Right renal cortex interstitium (tissue), 3 donors: Measurements from ENCODE around the gene CBARP. TPM values are rescaled to one million over a fixed set of nuclear protein-coding genes. Genes with fewer than 3 reads are reported as not detected.

Source experiments
- DNase-seq, 3 donors: peaks; one replicate each; pipeline ENCODE4 v3.0.0-alpha.2; 2013; ENCODE audit warnings: low read depth in 3 of 3, low spot score in 2 of 3
- polyA plus RNA-seq, 3 donors: library from polyadenylated mRNA; unstranded; fragments of 120-200 nt; gene quantifications; one replicate each; pipeline ENCODE4 v1.2.1, GENCODE V29; 2013; ENCODE audit not compliant: insufficient read length in 3 of 3

The CBARP gene
- polyA plus RNA-seq, 3 donors: 0.78 to 1.8 (median 0.90) TPM

GRCh38 chr19:1241417-1242095, 3.8 kb upstream of the CBARP start, which contains the start of gene ATP5F1D:
ATP5F1D (plus strand) TSS chr19:1241751; CDS start chr19:1241851, 100 bp downstream.
- DNase-seq: no peak

- no peak for DNase-seq
These were observed 3.1 kb upstream of the CBARP start for GRCh38 chr19:1240925-1241324.

- DNase-seq: peak in 1 of 3 donors; percentile 78
These were observed 2.3 kb upstream of the CBARP start for GRCh38 chr19:1239796-1240737.

- DNase-seq: no peak
These were observed 1.6 kb upstream of the CBARP start for GRCh38 chr19:1239420-1239795.

GRCh38 chr19:1238369-1239303, 831 bp upstream of the CBARP start:
- no peak for DNase-seq

- DNase-seq: no peak
These were observed 662 bp downstream of the CBARP start for GRCh38 chr19:1237027-1237659.

- DNase-seq: no peak
These were observed 1.2 kb downstream of the CBARP start for GRCh38 chr19:1236576-1236975.

GRCh38 chr19:1235625-1236538, 1.9 kb downstream of the CBARP start:
- DNase-seq: no peak

GRCh38 chr19:1234955-1235380, 2.8 kb downstream of the CBARP start:
- no peak for DNase-seq

GRCh38 chr19:1234051-1234954, 3.5 kb downstream of the CBARP start:
- no peak for DNase-seq

- DNase-seq: no peak
These were observed 4.6 kb downstream of the CBARP start for GRCh38 chr19:1233115-1233667.

- DNase-seq: no peak
These were observed 5.1 kb downstream of the CBARP start for GRCh38 chr19:1232652-1233072.

- no peak for DNase-seq
These were observed 5.8 kb downstream of the CBARP start for GRCh38 chr19:1231729-1232637.

GRCh38 chr19:1230783-1231489, 6.9 kb downstream of the CBARP start:
- DNase-seq: no peak

GRCh38 chr19:1229924-1230782, 7.7 kb downstream of the CBARP start:
- no peak for DNase-seq
